HT-29 (cell line): ENCODE data around the gene CSRP3. TPM values are rescaled to one million over a fixed set of nuclear protein-coding genes. Genes with fewer than 3 reads are reported as not detected.
"Not testable (repeated sequence)": the region's sequence is repeated elsewhere in the genome, so short reads cannot be mapped to it uniquely, and the experiment has no call there.

Source experiments
- DNase-seq: peaks from one replicate; pipeline ENCODE4 v3.0.0-alpha.2; 2015; ENCODE audit warnings: low spot score
- total RNA-seq: library from RNA; depleted of rRNA; stranded (reverse); fragments of >200 nt; shearing (Covaris generic); gene quantifications from 2 replicates; pipeline ENCODE4 v1.2.3, GENCODE V29; 2014

CSRP3 gene
- total RNA-seq, 1 experiment from 2014 or later: not detected

GRCh38 chr11:19187114-19187832 is 14.5 kb downstream of the CSRP3 start:
- DNase-seq: no peak

- DNase-seq: no peak
These were observed 16.2 kb downstream of the CSRP3 start for GRCh38 chr11:19185516-19186052.

- DNase-seq: no peak
These were observed 16.7 kb downstream of the CSRP3 start for GRCh38 chr11:19185036-19185435.

GRCh38 chr11:19183646-19184045 is 18.1 kb downstream of the CSRP3 start:
- no peak for DNase-seq

- DNase-seq: no peak
These were observed 20.1 kb downstream of the CSRP3 start for GRCh38 chr11:19181531-19182261.

- no peak for DNase-seq
These were observed 25.1 kb downstream of the CSRP3 start for GRCh38 chr11:19176629-19177186.

GRCh38 chr11:19173964-19174638 is 27.7 kb downstream of the CSRP3 start:
- DNase-seq: no peak

GRCh38 chr11:19173004-19173689 is 28.6 kb downstream of the CSRP3 start:
- no peak for DNase-seq

- DNase-seq: no peak
These were observed 33.7 kb downstream of the CSRP3 start for GRCh38 chr11:19168090-19168489.

GRCh38 chr11:19164881-19165280 is 36.9 kb downstream of the CSRP3 start:
- DNase-seq: no peak

GRCh38 chr11:19164230-19164855 is 37.4 kb downstream of the CSRP3 start:
- no peak for DNase-seq

- DNase-seq: no peak
These were observed 38.2 kb downstream of the CSRP3 start for GRCh38 chr11:19163617-19164016.

GRCh38 chr11:19162951-19163505 is 38.8 kb downstream of the CSRP3 start:
- DNase-seq: peak; percentile 6

- DNase-seq: no peak
These were observed 40.1 kb downstream of the CSRP3 start for GRCh38 chr11:19161651-19162050.

- no peak for DNase-seq
These were observed 40.9 kb downstream of the CSRP3 start for GRCh38 chr11:19160847-19161246.

GRCh38 chr11:19156892-19157291 is 44.9 kb downstream of the CSRP3 start:
- DNase-seq: no peak

GRCh38 chr11:19145319-19145718 is 56.5 kb downstream of the CSRP3 start:
- DNase-seq: no peak

- not testable (repeated sequence) for DNase-seq
These were observed 64.9 kb downstream of the CSRP3 start for GRCh38 chr11:19136884-19137283.

- no peak for DNase-seq
These were observed 67.8 kb downstream of the CSRP3 start for GRCh38 chr11:19134004-19134403.
